Renal cortical epithelial cell (primary cell): ENCODE data around the gene RBMS3. TPM values are rescaled to one million over a fixed set of nuclear protein-coding genes. Genes with fewer than 3 reads are reported as not detected.
"Not testable (repeated sequence)": the region's sequence is repeated elsewhere in the genome, so short reads cannot be mapped to it uniquely, and the experiment has no call there.

ENCODE experiments used
- DNase-seq: peaks from one replicate; pipeline ENCODE4 v3.0.0-alpha.2; 2011; ENCODE audit warnings: low read depth
- total RNA-seq: library from RNA; depleted of rRNA; stranded (reverse); fragments of >200 nt; gene quantifications from 2 replicates; pipeline ENCODE4 v1.2.3, GENCODE V29; 2014

RBMS3 gene
- total RNA-seq, 1 donor from 2014 or later, result 26.7 TPM

GRCh38 chr3:29339016-29339833 is 58.4 kb downstream of the RBMS3 start:
- peak; percentile 44 for DNase-seq

GRCh38 chr3:29344154-29344553 is 63.3 kb downstream of the RBMS3 start:
- no peak for DNase-seq

- no peak for DNase-seq
These were observed 64.1 kb downstream of the RBMS3 start for GRCh38 chr3:29344935-29345334.

GRCh38 chr3:29345516-29346300 is 64.8 kb downstream of the RBMS3 start:
- no peak for DNase-seq

GRCh38 chr3:29346828-29347227 is 66.0 kb downstream of the RBMS3 start:
- DNase-seq, result peak; percentile 78

GRCh38 chr3:29347412-29347811 is 66.5 kb downstream of the RBMS3 start:
- no peak for DNase-seq

- DNase-seq, result no peak
These were observed 67.4 kb downstream of the RBMS3 start for GRCh38 chr3:29348316-29348715.

- no peak for DNase-seq
These were observed 68.2 kb downstream of the RBMS3 start for GRCh38 chr3:29349049-29349448.

- no peak for DNase-seq
These were observed 72.9 kb downstream of the RBMS3 start for GRCh38 chr3:29353807-29354206.

- DNase-seq, result no peak
These were observed 74.0 kb downstream of the RBMS3 start for GRCh38 chr3:29354894-29355293.

GRCh38 chr3:29356062-29356461 is 75.2 kb downstream of the RBMS3 start:
- peak; percentile 18 for DNase-seq

- DNase-seq, result not testable (repeated sequence)
These were observed 79.4 kb downstream of the RBMS3 start for GRCh38 chr3:29360289-29360688.

- no peak for DNase-seq
These were observed 82.2 kb downstream of the RBMS3 start for GRCh38 chr3:29363110-29363509.

- no peak for DNase-seq
These were observed 89.2 kb downstream of the RBMS3 start for GRCh38 chr3:29370021-29370420.

- peak; percentile 76 for DNase-seq
These were observed 89.9 kb downstream of the RBMS3 start for GRCh38 chr3:29370476-29371420.

GRCh38 chr3:29373131-29373680 is 92.3 kb downstream of the RBMS3 start:
- DNase-seq, result no peak

- DNase-seq, result no peak
These were observed 93.4 kb downstream of the RBMS3 start for GRCh38 chr3:29374226-29374625.

- no peak for DNase-seq
These were observed 98.2 kb downstream of the RBMS3 start for GRCh38 chr3:29379097-29379496.

GRCh38 chr3:29381595-29381994 is 100.7 kb downstream of the RBMS3 start:
- DNase-seq, result no peak

GRCh38 chr3:29382409-29382808 is 101.5 kb downstream of the RBMS3 start:
- no peak for DNase-seq

- no peak for DNase-seq
These were observed 102.0 kb downstream of the RBMS3 start for GRCh38 chr3:29382845-29383244.

GRCh38 chr3:29384640-29385039 is 103.8 kb downstream of the RBMS3 start:
- peak; percentile 38 for DNase-seq
